Heart left ventricle (tissue), 16 donors: ENCODE data around the gene MCM5. TPM values are rescaled to one million over a fixed set of nuclear protein-coding genes. Genes with fewer than 3 reads are reported as not detected.

ENCODE experiments used
- ATAC-seq, 4 donors: fragments of 200-7000 bp; cut with Tn5 transposase; one replicate each; pipeline ENCODE4 v1.9.1; 2020 to 2022; ENCODE audit warnings: moderate library complexity in 4 of 4, mild to moderate bottlenecking in 3 of 4, moderate number of reproducible peaks in 1 of 4
- DNase-seq, 5 donors: peaks; one replicate each; pipeline ENCODE4 v3.0.0-alpha.2; 2020
- H3K27ac ChIP-seq, 12 donors: fragments of 200-600 bp; sonication (generic) in 4 of 12; one replicate each; pipeline versions ENCODE4 v1.5.0 to v1.8.0; 2016 to 2022; ENCODE audit warnings: mild to moderate bottlenecking in 2 of 12
- H3K27me3 ChIP-seq, 9 donors: fragments of 200-600 bp; sonication (generic) in 2 of 9; one replicate each; pipeline versions ENCODE4 v1.5.1 to v1.8.0; 2016 to 2022; ENCODE audit warnings: mild to moderate bottlenecking in 3 of 9
- H3K36me3 ChIP-seq, 9 donors: fragments of 200-600 bp; sonication (generic) in 2 of 9; one replicate each; pipeline versions ENCODE4 v1.5.0 to v1.8.0; 2018 to 2022; ENCODE audit warnings: mild to moderate bottlenecking in 2 of 9
- H3K4me1 ChIP-seq, 12 donors: fragments of 200-600 bp; sonication (generic) in 4 of 12; one replicate each; pipeline versions ENCODE4 v1.5.0 to v1.8.0; 2016 to 2022; ENCODE audit warnings: mild to moderate bottlenecking in 3 of 12
- H3K4me3 ChIP-seq, 12 donors: fragments of 200-600 bp; sonication (generic) in 4 of 12; one replicate each; pipeline versions ENCODE4 v1.5.0 to v1.8.0; 2017 to 2022; ENCODE audit warnings: mild to moderate bottlenecking in 9 of 12, moderate library complexity in 4 of 12
- H3K9me3 ChIP-seq, 12 donors: fragments of 200-600 bp; sonication (generic) in 4 of 12; one replicate each; pipeline versions ENCODE4 v1.5.0 to v1.8.0; 2016 to 2022; ENCODE audit warnings: mild to moderate bottlenecking in 1 of 12
- POLR2A ChIP-seq, 2 donors: fragments of 450-650 bp; IDR thresholded peaks; one replicate each; pipeline ENCODE4 v1.6.1; 2017; ENCODE audit warnings: antibody characterized with exemption in 2 of 2, mild to moderate bottlenecking in 2 of 2, moderate library complexity in 2 of 2
- WGBS, 4 donors: extraction: QIAGEN DNeasy Blood & Tissue Kit in 2 of 4; methylation state at CpG; one replicate each; pipeline versions ENCODE4 v1.1.5 to v1.1.7; 2013 to 2018; 5-methylcytosine and 5-hydroxymethylcytosine counted together
- intact Hi-C, 10 donors: fragments of 100-400 bp; cut with DNase I; formaldehyde crosslinking; loops; one replicate each; pipeline versions ENCODE4 v1.11.1 to v1.14.2; 2022
- polyA plus RNA-seq, 2 donors: library from polyadenylated mRNA; stranded (reverse); fragments of 200-250 nt; gene quantifications; one replicate each; pipeline ENCODE4 v1.2.3, GENCODE V29; 2013
- total RNA-seq, 9 donors: library from RNA; depleted of rRNA in 2 of 9; stranded (reverse); fragments of >200 nt in 2 of 9; fragmentation: NEBNext Ultra II Directional in 3 of 9; extraction: Animal tissue kit (Norgen Biotek cat#: 25700) in 3 of 9; gene quantifications; one replicate each; pipeline versions ENCODE4 v1.1.0 to v1.2.4, GENCODE V29; 2016 to 2023
- TF ChIP-seq, protein P1 (sequence below), 12 donors: fragments of 200-600 bp; sonication (generic) in 4 of 12; IDR thresholded peaks; one replicate each; pipeline versions ENCODE4 v1.5.0 to v1.8.0; 2018 to 2022; ENCODE audit warnings: antibody characterized with exemption in 12 of 12, mild to moderate bottlenecking in 5 of 12
- donor health status: ischemic (EF 13 %, LVEDD 7.1; RV severe dilation, severe dysfunction).
- donor health status: healthy with polysubstance abuse.
- donor health status: DM: no; HTN: yes; CAD: no.
- donor health status: DM: no; HTN: no; CAD: no.
- donor health status: ischemic (EF 25% LVEDD 6.9; RV normal size, moderate dysfunction).
- donor health status: ischemic (EF 25% LVEDD 5.7; RV mildly dilated, moderate dysfunction).
- donor health status: healthy.
- donor health status: DM: yes; HTN: yes; CAD: no.
- donor health status: ischemic (EF 35%, LVEDD 5.7; RV mildly dilated, moderate dysfunction).
- donor health status: nonischemic (EF 11% LVEDD 7.7; RV severe dilation, severe dysfunction).
- donor health status: DM: yes; HTN: yes; CAD: no.
- donor health status: PGD.
- donor health status: ischemic (EF 29% LVEDD 5.4; RV normal size, mild dysfunction).
- donor health status: nonischemic (EF 23%, LVEDD 6.1; RV moderate dilation, normal function).

MCM5 gene
- total and polyA plus RNA-seq, 11 donors = 5.9 to 30.2 (median 12.3) TPM

DNA sequence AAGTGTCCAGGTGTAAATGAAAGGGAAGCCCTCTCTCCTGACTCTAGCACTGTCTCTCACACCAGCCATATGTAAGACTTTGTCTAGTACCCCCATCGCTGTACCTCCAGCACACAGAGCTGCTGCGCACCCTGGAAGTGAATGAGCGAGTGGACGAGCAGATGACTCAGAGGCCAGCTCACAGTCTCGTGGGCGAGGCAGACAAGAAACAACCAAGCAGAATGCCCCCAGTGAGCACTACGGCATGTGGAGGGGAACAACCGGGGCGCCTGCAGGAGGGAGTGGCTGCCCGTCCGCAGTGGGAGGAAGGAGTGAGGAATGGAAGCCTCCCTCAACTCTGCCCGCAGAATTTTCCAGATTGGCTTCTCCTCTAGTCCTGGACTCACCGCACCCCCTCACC lies 46.4 kb downstream of the MCM5 start:
- no peak for DNase-seq
- no peaks in the 10 kb centered on the region for H3K27me3 ChIP-seq
- ATAC-seq = no peak
- H3K36me3 ChIP-seq = no peaks in the 10 kb centered on the region
- H3K9me3 ChIP-seq = no peaks in the 10 kb centered on the region
- no peak overlapping the region for H3K4me3 ChIP-seq
- WGBS, 4 donors = 95 to 96% (median 96%) methylated on average over 13 of the region's 13 CpGs
- intact Hi-C loops = no loop called here
- peaks cover 0 to 6% (median 0%) of the 10 kb centered on the region in 12 donors for H3K4me1 ChIP-seq
- H3K27ac ChIP-seq = peak overlapping the region in 1 of 12 donors; percentile 81
- TF ChIP-seq POLR2A (IDR thresholded peaks at IDR 0.05) = no peak
- TF ChIP-seq, protein P1, sequence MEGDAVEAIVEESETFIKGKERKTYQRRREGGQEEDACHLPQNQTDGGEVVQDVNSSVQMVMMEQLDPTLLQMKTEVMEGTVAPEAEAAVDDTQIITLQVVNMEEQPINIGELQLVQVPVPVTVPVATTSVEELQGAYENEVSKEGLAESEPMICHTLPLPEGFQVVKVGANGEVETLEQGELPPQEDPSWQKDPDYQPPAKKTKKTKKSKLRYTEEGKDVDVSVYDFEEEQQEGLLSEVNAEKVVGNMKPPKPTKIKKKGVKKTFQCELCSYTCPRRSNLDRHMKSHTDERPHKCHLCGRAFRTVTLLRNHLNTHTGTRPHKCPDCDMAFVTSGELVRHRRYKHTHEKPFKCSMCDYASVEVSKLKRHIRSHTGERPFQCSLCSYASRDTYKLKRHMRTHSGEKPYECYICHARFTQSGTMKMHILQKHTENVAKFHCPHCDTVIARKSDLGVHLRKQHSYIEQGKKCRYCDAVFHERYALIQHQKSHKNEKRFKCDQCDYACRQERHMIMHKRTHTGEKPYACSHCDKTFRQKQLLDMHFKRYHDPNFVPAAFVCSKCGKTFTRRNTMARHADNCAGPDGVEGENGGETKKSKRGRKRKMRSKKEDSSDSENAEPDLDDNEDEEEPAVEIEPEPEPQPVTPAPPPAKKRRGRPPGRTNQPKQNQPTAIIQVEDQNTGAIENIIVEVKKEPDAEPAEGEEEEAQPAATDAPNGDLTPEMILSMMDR (IDR thresholded peaks at IDR 0.05) = no peak

DNA sequence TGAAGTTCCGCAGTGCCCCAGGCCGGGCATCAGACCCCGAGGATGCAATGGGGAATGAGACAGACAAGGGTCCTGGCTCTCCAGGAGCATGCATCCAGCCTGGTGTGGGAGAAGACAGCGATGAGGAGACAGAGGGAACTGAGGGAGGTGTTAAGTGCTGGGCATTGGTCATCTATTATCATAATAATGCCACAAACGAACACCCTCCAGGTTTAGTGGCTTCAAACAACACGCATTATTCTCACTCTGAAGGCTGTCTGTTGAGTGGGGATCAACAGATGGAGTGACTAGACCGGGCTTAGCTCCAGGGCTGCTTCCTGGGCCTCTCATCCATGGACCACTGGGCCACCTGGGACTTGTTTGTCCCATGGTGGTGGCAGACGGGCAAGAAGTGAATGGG lies 48.6 kb downstream of the MCM5 start:
- no peak overlapping the region for H3K4me3 ChIP-seq
- WGBS, 4 donors = 92 to 96% (median 95%) methylated on average over 7 to 8 of the region's 8 CpGs
- H3K9me3 ChIP-seq = no peaks in the 10 kb centered on the region
- TF ChIP-seq, protein P1 (IDR thresholded peaks at IDR 0.05) = no peak
- TF ChIP-seq POLR2A (IDR thresholded peaks at IDR 0.05) = no peak
- intact Hi-C loops = no loop called here
- no peaks in the 10 kb centered on the region for H3K36me3 ChIP-seq
- no peak for ATAC-seq
- DNase-seq = no peak
- H3K27me3 ChIP-seq = peaks cover 0 to 3% (median 0%) of the 10 kb centered on the region in 9 donors
- peaks cover 0 to 6% (median 0%) of the 10 kb centered on the region in 12 donors for H3K4me1 ChIP-seq
- H3K27ac ChIP-seq = no peak overlapping the region

DNA sequence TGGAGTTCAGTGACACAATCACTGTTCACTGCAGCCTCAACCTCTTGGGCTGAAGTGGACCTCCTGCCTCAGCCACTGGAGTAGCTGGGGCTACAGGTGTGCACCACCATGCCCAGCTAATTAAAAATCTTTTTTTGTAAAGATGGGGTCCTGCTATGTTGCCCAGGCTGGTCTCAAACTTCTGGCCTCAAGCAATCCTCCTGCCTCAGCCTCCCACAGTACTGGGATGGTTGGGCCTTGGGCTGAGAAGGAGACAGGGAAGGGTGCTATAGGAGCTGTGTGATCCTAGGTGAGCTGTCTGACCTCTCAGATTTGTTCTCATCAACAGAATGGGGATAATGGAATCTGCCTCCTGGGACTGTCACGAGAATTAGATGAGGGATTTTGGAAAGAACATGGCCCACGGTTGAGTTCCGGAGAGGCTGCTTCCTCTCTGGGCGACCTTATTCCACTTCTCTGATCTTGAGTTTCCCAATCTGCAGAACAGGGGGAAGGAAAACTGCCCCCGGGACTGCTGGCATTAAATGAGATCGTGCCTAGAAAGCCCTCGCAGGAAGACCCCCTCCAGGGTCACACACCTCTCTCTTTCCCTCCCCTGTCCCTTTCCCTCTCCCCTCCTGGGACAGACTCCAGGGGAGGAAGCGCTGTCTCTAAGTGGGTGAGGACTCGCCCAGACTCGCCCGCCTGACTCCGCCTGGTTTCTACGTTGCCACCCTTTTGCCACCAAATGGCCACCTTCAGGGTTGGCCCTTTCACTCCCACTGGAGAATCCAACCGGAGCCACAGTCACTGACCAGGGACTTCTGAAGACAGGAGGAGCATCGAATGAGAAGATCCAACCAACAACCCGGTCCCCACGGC lies 50.1 kb downstream of the MCM5 start:
- no peak overlapping the region for H3K27ac ChIP-seq
- peaks cover 0 to 6% (median 0%) of the 10 kb centered on the region in 12 donors for H3K4me1 ChIP-seq
- intact Hi-C loops = loop anchor here in 1 of 10 donors (5.0 kb wide), 1 partner anchor 132 kb away; no protein-coding TSS in a partner anchor
- H3K9me3 ChIP-seq = no peaks in the 10 kb centered on the region
- DNase-seq (no peak), ATAC-seq (no peak)
- no peak overlapping the region for H3K4me3 ChIP-seq
- TF ChIP-seq, protein P1 (IDR thresholded peaks at IDR 0.05) = no peak
- TF ChIP-seq POLR2A (IDR thresholded peaks at IDR 0.05) = no peak
- H3K36me3 ChIP-seq = no peaks in the 10 kb centered on the region
- peaks cover 0 to 3% (median 0%) of the 10 kb centered on the region in 9 donors for H3K27me3 ChIP-seq
- WGBS, 4 donors = 93 to 95% (median 94%) methylated on average over 17 of the region's 17 CpGs

DNA sequence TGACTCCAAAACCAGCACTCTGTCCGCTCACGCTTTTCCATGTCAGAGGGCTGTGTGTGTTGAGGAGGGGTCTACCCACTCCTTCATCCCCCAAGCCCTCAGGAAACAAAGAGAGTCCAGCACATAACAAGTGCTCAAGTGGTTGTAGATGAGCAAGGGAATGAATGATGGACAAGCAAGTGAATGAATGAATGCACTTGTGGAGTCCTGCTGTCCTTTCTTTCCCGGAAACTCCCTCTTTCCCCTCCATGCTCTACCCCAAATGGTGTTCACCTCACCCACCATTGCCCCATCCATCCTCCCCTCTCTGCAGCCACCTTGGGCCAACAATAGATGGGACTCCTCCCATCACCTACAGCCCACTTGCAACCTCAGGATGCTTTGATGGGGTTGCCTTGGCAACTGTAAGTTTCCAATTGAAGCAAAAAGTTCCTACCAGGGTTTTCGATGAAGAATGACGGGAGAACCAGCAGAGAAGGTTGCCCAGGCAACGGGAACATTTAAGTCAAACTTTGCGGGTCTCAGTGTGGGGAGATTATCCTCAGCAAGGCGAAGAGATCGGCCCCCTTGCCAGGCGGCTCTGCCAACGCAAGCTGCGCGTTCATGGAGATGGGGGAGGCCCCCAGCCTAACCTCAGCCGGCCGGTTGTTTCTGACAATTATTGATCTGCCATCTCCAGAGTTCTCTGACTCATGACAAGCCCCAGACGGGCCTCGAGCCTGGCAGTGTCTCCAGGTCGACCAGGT lies 51.1 kb downstream of the MCM5 start:
- H3K9me3 ChIP-seq = no peaks in the 10 kb centered on the region
- no peaks in the 10 kb centered on the region for H3K36me3 ChIP-seq
- WGBS, 4 donors = 78 to 96% (median 88%) methylated on average over 9 to 18 of the region's 18 CpGs
- peaks cover 0 to 3% (median 0%) of the 10 kb centered on the region in 9 donors for H3K27me3 ChIP-seq
- no peak for TF ChIP-seq POLR2A (IDR thresholded peaks at IDR 0.05)
- TF ChIP-seq, protein P1 (IDR thresholded peaks at IDR 0.05) = no peak
- intact Hi-C loops = loop anchor here in 1 of 10 donors (5.0 kb wide), 1 partner anchor 131 kb away; no protein-coding TSS in a partner anchor
- H3K27ac ChIP-seq = no peak overlapping the region
- ATAC-seq (no peak), DNase-seq (no peak)
- no peak overlapping the region for H3K4me3 ChIP-seq
- H3K4me1 ChIP-seq = peaks cover 0 to 6% (median 0%) of the 10 kb centered on the region in 12 donors
